ENCODE data around the gene CNTFR.

The CNTFR gene

GRCh38 chr9:34507966-34508365 is 81.6 kb downstream of the CNTFR start:
- no peaks in the 10 kb centered on the region for H3K36me3 Mint-ChIP-seq (ENCODE audit: low read depth)
- no peak for DNase-seq
- H3K4me3 Mint-ChIP-seq, result no peak overlapping the region
- H3K27ac Mint-ChIP-seq, result no peak overlapping the region
- H3K4me1 Mint-ChIP-seq, result peaks cover 53% of the 10 kb centered on the region
- H3K9me3 Mint-ChIP-seq, result no peaks in the 10 kb centered on the region
- no peak for TF ChIP-seq CTCF (IDR thresholded peaks at IDR 0.05)
- H3K27me3 Mint-ChIP-seq (ENCODE audit: low read depth, poor library complexity), result peaks cover 25% of the 10 kb centered on the region

GRCh38 chr9:34507556-34507955 is 82.0 kb downstream of the CNTFR start:
- Mint-ChIP-seq H3K36me3 (ENCODE audit: low read depth) (no peaks in the 10 kb centered on the region), H3K4me1 (peaks cover 49% of the 10 kb centered on the region), H3K27ac (no peak overlapping the region), H3K4me3 (no peak overlapping the region), H3K27me3 (ENCODE audit: low read depth, poor library complexity) (peaks cover 25% of the 10 kb centered on the region), H3K9me3 (no peaks in the 10 kb centered on the region)
- TF ChIP-seq CTCF (IDR thresholded peaks at IDR 0.05), result no peak
- no peak for DNase-seq

GRCh38 chr9:34506623-34507022 is 82.9 kb downstream of the CNTFR start:
- H3K27me3 Mint-ChIP-seq (ENCODE audit: low read depth, poor library complexity), result peaks cover 25% of the 10 kb centered on the region

GRCh38 chr9:34505370-34506120 is 84.0 kb downstream of the CNTFR start:
- H3K36me3 Mint-ChIP-seq (ENCODE audit: low read depth), result no peaks in the 10 kb centered on the region
- no peak overlapping the region for H3K4me3 Mint-ChIP-seq
- H3K27me3 Mint-ChIP-seq (ENCODE audit: low read depth, poor library complexity), result peaks cover 25% of the 10 kb centered on the region
- H3K27ac Mint-ChIP-seq, result no peak overlapping the region
- no peak for DNase-seq
- no peaks in the 10 kb centered on the region for H3K9me3 Mint-ChIP-seq
- TF ChIP-seq CTCF (IDR thresholded peaks at IDR 0.05), result no peak
- H3K4me1 Mint-ChIP-seq, result peaks cover 28% of the 10 kb centered on the region

More at GRCh38 chr9:34506623-34507022, 82.9 kb downstream of the CNTFR start:
- no peak overlapping the region for H3K4me3 Mint-ChIP-seq
- H3K27ac Mint-ChIP-seq, result no peak overlapping the region
- TF ChIP-seq CTCF (IDR thresholded peaks at IDR 0.05), result no peak
- H3K36me3 Mint-ChIP-seq (ENCODE audit: low read depth), result no peaks in the 10 kb centered on the region
- no peaks in the 10 kb centered on the region for H3K9me3 Mint-ChIP-seq
- no peak for DNase-seq
- H3K4me1 Mint-ChIP-seq, result peaks cover 39% of the 10 kb centered on the region

- peaks cover 7% of the 10 kb centered on the region for H3K4me1 Mint-ChIP-seq
- no peak overlapping the region for H3K4me3 Mint-ChIP-seq
- DNase-seq, result no peak
- H3K36me3 Mint-ChIP-seq (ENCODE audit: low read depth), result no peaks in the 10 kb centered on the region
- H3K9me3 Mint-ChIP-seq, result no peaks in the 10 kb centered on the region
- H3K27me3 Mint-ChIP-seq (ENCODE audit: low read depth, poor library complexity), result peaks cover 39% of the 10 kb centered on the region
- TF ChIP-seq CTCF (IDR thresholded peaks at IDR 0.05), result no peak
- no peak overlapping the region for H3K27ac Mint-ChIP-seq
These were observed 86.1 kb downstream of the CNTFR start for GRCh38 chr9:34503406-34503805.

- no peak for DNase-seq
- H3K4me3 Mint-ChIP-seq, result no peak overlapping the region
- H3K9me3 Mint-ChIP-seq, result no peaks in the 10 kb centered on the region
- H3K27me3 Mint-ChIP-seq (ENCODE audit: low read depth, poor library complexity), result peaks cover 41% of the 10 kb centered on the region
- peaks cover 2% of the 10 kb centered on the region for H3K4me1 Mint-ChIP-seq
- H3K27ac Mint-ChIP-seq, result no peak overlapping the region
- no peaks in the 10 kb centered on the region for H3K36me3 Mint-ChIP-seq (ENCODE audit: low read depth)
- no peak for TF ChIP-seq CTCF (IDR thresholded peaks at IDR 0.05)
These were observed 86.6 kb downstream of the CNTFR start for GRCh38 chr9:34502891-34503290.
